SK-N-SH treated with all-trans-retinoic acid at 6 μM for 48 hours (cell line): ENCODE data around the gene KRTAP12-3.
"Not testable (repeated sequence)": the region's sequence is repeated elsewhere in the genome, so short reads cannot be mapped to it uniquely, and the experiment has no call there.

Experiments used
- ATAC-seq: fragments of 200-7000 bp; cut with Tn5 transposase; 3 replicates; pipeline ENCODE4 v1.9.1; 2020; ENCODE audit warnings: mild to moderate bottlenecking, moderate library complexity
- BACH2 ChIP-seq: fragments of 250-450 bp; sonication (Bioruptor Pico); IDR thresholded peaks from 2 replicates; pipeline ENCODE4 v1.9.0; 2021; ENCODE audit warnings: mild to moderate bottlenecking, borderline replicate concordance
- CSDC2 ChIP-seq: fragments of 250-450 bp; sonication (Bioruptor Pico); IDR thresholded peaks from 2 replicates; pipeline ENCODE4 v1.5.0; 2020; ENCODE audit warnings: mild to moderate bottlenecking, moderate library complexity
- GLIS3 ChIP-seq: fragments of 250-450 bp; sonication (Bioruptor Pico); IDR thresholded peaks from 2 replicates; pipeline ENCODE4 v1.5.0; 2020; ENCODE audit warnings: mild to moderate bottlenecking, moderate library complexity
- ISL1 ChIP-seq: fragments of 250-450 bp; sonication (Bioruptor Pico); IDR thresholded peaks from 2 replicates; pipeline ENCODE4 v2.1.2; 2022; ENCODE audit warnings: mild to moderate bottlenecking, moderate library complexity
- SNAI2 ChIP-seq: fragments of 250-450 bp; sonication (Bioruptor Pico); IDR thresholded peaks from 2 replicates; pipeline ENCODE4 v1.5.0; 2020; ENCODE audit warnings: mild to moderate bottlenecking, moderate library complexity
- TCF4 ChIP-seq: fragments of 250-450 bp; sonication (Bioruptor Pico); IDR thresholded peaks from 2 replicates; pipeline ENCODE4 v1.8.0; 2021; ENCODE audit warnings: mild to moderate bottlenecking, moderate library complexity, borderline replicate concordance
- ZC3H10 ChIP-seq: fragments of 250-450 bp; sonication (Bioruptor Pico); IDR thresholded peaks from 2 replicates; pipeline ENCODE4 v1.5.1; 2021; ENCODE audit warnings: mild to moderate bottlenecking, moderate library complexity
- ZFP3 ChIP-seq: fragments of 250-450 bp; sonication (Bioruptor Pico); IDR thresholded peaks from 2 replicates; pipeline ENCODE4 v1.5.0; 2020; ENCODE audit warnings: mild to moderate bottlenecking, moderate library complexity
- ZNF565 ChIP-seq: fragments of 450-650 bp; formaldehyde crosslinking; conservative IDR thresholded peaks from 2 replicates; pipeline ENCODE4 v1.5.0; 2020; ENCODE audit warnings: low read depth, mild to moderate bottlenecking, moderate library complexity
- ZNF70 ChIP-seq: fragments of 450-650 bp; formaldehyde crosslinking; IDR thresholded peaks from 2 replicates; pipeline ENCODE4 v1.5.0; 2020; ENCODE audit warnings: mild to moderate bottlenecking, moderate library complexity
- TF ChIP-seq, protein P1 (sequence below): fragments of 250-450 bp; sonication (Bioruptor Pico); IDR thresholded peaks from 2 replicates; pipeline ENCODE4 v1.8.0; 2020; ENCODE audit warnings: mild to moderate bottlenecking, moderate library complexity, borderline replicate concordance
- TF ChIP-seq, protein P2 (sequence below): fragments of 250-450 bp; sonication (Bioruptor Pico); IDR thresholded peaks from 2 replicates; pipeline ENCODE4 v1.8.0; 2021; ENCODE audit warnings: low read depth, mild to moderate bottlenecking, moderate library complexity, borderline replicate concordance
- TF ChIP-seq, protein P3 (sequence below): fragments of 250-450 bp; sonication (Bioruptor Pico); IDR thresholded peaks from 2 replicates; pipeline ENCODE4 v1.5.0; 2020; ENCODE audit warnings: mild to moderate bottlenecking, moderate library complexity
- TF ChIP-seq, protein P4 (sequence below): fragments of 250-450 bp; sonication (Bioruptor Pico); IDR thresholded peaks from 2 replicates; pipeline ENCODE4 v1.5.1; 2021; ENCODE audit warnings: mild to moderate bottlenecking, moderate library complexity

The KRTAP12-3 gene

DNA sequence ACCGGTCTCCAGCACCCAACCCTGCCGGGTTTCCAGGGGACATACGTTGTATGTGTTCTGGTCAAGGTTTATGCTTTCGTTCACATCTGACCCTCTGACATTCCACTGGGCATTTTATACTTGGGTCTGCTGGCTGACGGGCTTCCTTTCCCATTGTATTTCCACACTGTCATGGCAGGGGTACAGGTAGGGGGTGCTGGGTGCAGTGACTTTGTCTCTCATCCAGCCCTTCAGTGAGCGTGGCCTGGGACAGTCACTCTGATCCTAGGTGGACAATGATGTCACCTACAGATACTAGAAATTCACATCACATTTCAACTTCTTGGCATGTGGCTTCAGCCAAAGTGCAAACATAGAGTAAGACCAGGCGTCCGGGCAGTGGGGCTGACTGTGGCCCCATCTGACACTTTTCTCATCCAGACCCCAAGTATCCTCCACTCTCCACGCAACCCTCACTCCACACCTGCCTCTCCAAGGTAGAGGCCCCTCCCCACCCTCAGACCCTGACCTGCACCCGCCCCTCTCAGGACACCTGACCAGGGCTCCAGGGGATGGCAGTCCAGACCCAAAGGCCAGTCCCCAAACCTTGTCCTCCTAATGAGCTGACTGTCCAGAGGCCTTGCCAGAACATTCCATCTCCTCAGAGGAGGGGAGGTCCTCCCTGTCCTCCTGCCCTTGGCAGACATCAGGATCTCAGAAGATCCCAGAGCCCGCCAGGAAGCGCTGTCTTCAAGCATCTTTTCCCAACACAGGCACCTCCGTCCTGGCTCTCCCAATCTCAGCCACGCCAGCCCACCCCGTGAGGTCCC lies 21.3 kb upstream of the KRTAP12-3 start:
- TF ChIP-seq ISL1 (CRISPR knock-in tag) (no peak), GLIS3 (CRISPR knock-in tag) (no peak), ZNF565 (CRISPR knock-in tag) (no peak), BACH2 (no peak)
- TF ChIP-seq, protein P1, sequence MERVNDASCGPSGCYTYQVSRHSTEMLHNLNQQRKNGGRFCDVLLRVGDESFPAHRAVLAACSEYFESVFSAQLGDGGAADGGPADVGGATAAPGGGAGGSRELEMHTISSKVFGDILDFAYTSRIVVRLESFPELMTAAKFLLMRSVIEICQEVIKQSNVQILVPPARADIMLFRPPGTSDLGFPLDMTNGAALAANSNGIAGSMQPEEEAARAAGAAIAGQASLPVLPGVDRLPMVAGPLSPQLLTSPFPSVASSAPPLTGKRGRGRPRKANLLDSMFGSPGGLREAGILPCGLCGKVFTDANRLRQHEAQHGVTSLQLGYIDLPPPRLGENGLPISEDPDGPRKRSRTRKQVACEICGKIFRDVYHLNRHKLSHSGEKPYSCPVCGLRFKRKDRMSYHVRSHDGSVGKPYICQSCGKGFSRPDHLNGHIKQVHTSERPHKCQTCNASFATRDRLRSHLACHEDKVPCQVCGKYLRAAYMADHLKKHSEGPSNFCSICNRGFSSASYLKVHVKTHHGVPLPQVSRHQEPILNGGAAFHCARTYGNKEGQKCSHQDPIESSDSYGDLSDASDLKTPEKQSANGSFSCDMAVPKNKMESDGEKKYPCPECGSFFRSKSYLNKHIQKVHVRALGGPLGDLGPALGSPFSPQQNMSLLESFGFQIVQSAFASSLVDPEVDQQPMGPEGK (CRISPR knock-in tag): no peak
- ATAC-seq: no peak

DNA sequence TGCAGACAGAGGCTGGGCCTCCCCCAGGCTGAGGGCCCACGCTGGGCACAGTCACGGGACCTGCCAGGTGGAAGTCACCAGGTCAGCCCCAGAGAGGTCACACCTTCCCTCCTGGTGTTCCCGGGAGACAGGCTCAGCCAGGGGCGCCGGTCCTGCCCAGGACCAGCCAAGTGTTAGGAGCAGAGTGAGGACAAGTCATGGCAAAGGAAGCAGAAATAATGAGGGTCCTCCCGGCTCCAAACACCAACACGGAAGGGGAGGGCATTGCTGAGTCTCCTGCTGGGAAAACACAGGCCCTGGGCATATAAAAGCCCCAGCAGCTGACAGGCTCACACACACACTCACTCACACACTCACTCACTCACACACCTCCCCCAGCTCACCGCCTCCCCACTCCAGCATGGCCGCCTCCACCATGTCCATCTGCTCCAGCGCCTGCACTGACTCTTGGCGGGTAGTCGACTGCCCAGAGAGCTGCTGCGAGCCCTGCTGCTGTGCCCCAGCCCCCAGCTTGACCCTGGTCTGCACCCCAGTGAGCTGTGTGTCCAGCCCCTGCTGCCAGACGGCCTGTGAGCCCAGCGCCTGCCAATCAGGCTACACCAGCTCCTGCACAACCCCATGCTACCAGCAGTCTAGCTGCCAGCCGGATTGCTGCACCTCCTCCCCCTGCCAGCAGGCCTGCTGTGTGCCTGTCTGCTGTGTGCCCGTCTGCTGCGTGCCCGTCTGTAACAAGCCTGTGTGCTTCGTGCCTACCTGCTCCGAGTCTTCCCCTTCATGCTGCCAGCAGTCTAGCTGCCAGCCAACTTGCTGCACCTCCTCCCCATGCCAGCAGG lies 20.5 kb upstream of the KRTAP12-3 start, which contains the start of gene KRTAP10-10:
Gene KRTAP10-10, plus strand, starts transcription at position 339 of the 833 bp plus-strand sequence. Its CDS starts 62 bp downstream, at position 401.
- no peak for ATAC-seq
- no peak for TF ChIP-seq BACH2
- TF ChIP-seq SNAI2 (CRISPR knock-in tag): no peak
- TF ChIP-seq CSDC2: no peak
- TF ChIP-seq, protein P2, sequence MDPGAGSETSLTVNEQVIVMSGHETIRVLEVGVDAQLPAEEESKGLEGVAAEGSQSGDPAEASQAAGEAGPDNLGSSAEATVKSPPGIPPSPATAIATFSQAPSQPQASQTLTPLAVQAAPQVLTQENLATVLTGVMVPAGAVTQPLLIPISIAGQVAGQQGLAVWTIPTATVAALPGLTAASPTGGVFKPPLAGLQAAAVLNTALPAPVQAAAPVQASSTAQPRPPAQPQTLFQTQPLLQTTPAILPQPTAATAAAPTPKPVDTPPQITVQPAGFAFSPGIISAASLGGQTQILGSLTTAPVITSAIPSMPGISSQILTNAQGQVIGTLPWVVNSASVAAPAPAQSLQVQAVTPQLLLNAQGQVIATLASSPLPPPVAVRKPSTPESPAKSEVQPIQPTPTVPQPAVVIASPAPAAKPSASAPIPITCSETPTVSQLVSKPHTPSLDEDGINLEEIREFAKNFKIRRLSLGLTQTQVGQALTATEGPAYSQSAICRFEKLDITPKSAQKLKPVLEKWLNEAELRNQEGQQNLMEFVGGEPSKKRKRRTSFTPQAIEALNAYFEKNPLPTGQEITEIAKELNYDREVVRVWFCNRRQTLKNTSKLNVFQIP (CRISPR knock-in tag): no peak
- TF ChIP-seq ZFP3 (CRISPR knock-in tag): no peak
- TF ChIP-seq, protein P3, sequence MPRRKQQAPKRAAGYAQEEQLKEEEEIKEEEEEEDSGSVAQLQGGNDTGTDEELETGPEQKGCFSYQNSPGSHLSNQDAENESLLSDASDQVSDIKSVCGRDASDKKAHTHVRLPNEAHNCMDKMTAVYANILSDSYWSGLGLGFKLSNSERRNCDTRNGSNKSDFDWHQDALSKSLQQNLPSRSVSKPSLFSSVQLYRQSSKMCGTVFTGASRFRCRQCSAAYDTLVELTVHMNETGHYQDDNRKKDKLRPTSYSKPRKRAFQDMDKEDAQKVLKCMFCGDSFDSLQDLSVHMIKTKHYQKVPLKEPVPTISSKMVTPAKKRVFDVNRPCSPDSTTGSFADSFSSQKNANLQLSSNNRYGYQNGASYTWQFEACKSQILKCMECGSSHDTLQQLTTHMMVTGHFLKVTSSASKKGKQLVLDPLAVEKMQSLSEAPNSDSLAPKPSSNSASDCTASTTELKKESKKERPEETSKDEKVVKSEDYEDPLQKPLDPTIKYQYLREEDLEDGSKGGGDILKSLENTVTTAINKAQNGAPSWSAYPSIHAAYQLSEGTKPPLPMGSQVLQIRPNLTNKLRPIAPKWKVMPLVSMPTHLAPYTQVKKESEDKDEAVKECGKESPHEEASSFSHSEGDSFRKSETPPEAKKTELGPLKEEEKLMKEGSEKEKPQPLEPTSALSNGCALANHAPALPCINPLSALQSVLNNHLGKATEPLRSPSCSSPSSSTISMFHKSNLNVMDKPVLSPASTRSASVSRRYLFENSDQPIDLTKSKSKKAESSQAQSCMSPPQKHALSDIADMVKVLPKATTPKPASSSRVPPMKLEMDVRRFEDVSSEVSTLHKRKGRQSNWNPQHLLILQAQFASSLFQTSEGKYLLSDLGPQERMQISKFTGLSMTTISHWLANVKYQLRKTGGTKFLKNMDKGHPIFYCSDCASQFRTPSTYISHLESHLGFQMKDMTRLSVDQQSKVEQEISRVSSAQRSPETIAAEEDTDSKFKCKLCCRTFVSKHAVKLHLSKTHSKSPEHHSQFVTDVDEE (CRISPR knock-in tag): no peak
- TF ChIP-seq TCF4: no peak
- TF ChIP-seq ZC3H10 (CRISPR knock-in tag): no peak
- TF ChIP-seq ZNF70 (CRISPR knock-in tag): no peak
- TF ChIP-seq, protein P4, sequence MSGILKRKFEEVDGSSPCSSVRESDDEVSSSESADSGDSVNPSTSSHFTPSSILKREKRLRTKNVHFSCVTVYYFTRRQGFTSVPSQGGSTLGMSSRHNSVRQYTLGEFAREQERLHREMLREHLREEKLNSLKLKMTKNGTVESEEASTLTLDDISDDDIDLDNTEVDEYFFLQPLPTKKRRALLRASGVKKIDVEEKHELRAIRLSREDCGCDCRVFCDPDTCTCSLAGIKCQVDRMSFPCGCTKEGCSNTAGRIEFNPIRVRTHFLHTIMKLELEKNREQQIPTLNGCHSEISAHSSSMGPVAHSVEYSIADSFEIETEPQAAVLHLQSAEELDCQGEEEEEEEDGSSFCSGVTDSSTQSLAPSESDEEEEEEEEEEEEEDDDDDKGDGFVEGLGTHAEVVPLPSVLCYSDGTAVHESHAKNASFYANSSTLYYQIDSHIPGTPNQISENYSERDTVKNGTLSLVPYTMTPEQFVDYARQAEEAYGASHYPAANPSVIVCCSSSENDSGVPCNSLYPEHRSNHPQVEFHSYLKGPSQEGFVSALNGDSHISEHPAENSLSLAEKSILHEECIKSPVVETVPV (CRISPR knock-in tag): no peak
- TF ChIP-seq, protein P1 (CRISPR knock-in tag): no peak

DNA sequence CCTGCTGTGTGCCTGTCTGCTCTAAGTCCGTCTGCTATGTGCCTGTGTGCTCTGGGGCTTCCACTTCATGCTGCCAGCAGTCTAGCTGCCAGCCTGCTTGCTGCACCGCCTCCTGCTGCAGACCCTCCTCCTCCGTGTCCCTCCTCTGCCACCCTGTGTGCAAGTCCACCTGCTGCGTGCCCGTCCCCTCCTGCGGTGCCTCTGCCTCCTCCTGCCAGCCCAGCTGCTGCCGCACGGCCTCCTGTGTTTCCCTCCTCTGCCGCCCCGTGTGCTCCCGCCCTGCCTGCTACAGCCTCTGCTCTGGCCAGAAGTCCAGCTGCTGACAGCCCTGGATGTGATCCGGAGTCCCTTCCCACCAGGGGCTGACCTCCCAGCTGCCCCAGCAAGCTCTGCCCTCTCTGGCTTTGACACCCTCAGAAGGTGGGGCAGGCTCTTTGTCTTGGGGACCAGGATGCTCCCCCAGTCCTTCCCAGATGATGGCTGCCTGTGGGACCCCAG lies 19.8 kb upstream of the KRTAP12-3 start:
- ATAC-seq: not testable (repeated sequence)

DNA sequence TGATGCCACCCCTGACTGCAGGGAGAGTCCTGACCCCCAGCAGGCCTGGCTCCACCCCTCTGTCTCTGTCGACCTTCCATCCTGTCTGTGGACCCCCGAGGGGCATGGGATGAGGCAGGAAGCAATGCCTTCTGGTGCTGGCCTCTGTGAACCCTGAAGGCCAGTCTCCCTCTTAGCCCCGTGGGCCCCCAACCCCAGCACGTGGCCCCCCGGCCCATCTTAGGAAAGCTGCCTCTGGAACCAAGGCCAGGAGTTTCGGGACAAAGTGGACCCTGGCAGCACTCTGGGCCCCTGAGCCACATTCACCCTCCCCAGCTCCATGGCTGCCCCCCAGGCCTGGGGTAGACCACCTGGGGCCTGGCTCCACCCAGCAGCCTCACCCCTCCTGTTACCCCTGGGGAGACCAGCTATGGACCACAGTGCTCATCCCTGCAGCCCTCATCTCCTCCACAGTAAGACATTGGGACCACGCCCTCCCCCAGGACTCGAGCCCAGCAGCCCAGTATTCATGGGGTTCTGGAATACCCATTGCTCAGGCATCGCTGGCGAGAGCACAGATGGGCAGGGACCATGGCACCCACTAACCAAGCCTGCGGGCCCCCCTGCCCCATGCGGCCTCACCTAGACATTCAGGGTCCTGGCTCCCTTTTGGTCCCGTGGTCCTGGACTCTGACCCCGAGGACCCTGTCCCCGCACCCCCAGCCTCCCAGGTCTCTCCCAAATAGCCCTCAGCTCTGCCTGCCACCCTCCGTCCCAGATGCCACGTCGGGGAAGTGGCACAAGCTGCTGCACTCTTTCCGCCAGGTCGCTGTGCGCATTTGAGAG lies 19.0 kb upstream of the KRTAP12-3 start:
- not testable (repeated sequence) for ATAC-seq
